MV-4-11 (cell line): ENCODE data around the gene VAMP5.
A peak's percentile ranks its signal among the peaks of the same experiment; 100 is the strongest.
"Not testable (repeated sequence)": the region's sequence is repeated elsewhere in the genome, so short reads cannot be mapped to it uniquely, and the experiment has no call there.

ENCODE experiments used
- DNase-seq: peaks from one replicate; lab custom pipeline; 2025; lab: John Stamatoyannopoulos, UW

The VAMP5 gene

GRCh38 chr2:85584857-85585780 is 888 bp downstream of the VAMP5 start:
- peak; percentile 49 for DNase-seq

GRCh38 chr2:85585781-85586105 is 1.5 kb downstream of the VAMP5 start:
- peak; percentile 75 for DNase-seq

GRCh38 chr2:85588236-85588635 is 4.0 kb downstream of the VAMP5 start:
- DNase-seq, result peak; percentile 35

GRCh38 chr2:85588645-85589044 is 4.4 kb downstream of the VAMP5 start:
- DNase-seq, result no peak

GRCh38 chr2:85589181-85589580 is 5.0 kb downstream of the VAMP5 start:
- no peak for DNase-seq

GRCh38 chr2:85589982-85590791 is 6.0 kb downstream of the VAMP5 start:
- peak; percentile 69 for DNase-seq

- no peak for DNase-seq
Observed at GRCh38 chr2:85590950-85591349, 6.7 kb downstream of the VAMP5 start.

- DNase-seq, result no peak
Observed at GRCh38 chr2:85591563-85591962, 7.3 kb downstream of the VAMP5 start.

GRCh38 chr2:85592299-85592698 is 8.1 kb downstream of the VAMP5 start:
- not testable (repeated sequence) for DNase-seq

GRCh38 chr2:85593023-85593422 is 8.8 kb downstream of the VAMP5 start:
- no peak for DNase-seq

- no peak for DNase-seq
Observed at GRCh38 chr2:85594715-85595300, 10.6 kb downstream of the VAMP5 start.

- peak; percentile 98 for DNase-seq
Observed at GRCh38 chr2:85595301-85596025, 11.2 kb downstream of the VAMP5 start, which contains the start of gene RNF181. TSS of gene RNF181 (plus strand) at chr2:85595745. CDS start at chr2:85595764, 19 bp downstream.

- no peak for DNase-seq
Observed at GRCh38 chr2:85596026-85596333, 11.7 kb downstream of the VAMP5 start.

- no peak for DNase-seq
Observed at GRCh38 chr2:85596486-85597143, 12.4 kb downstream of the VAMP5 start.

- no peak for DNase-seq
Observed at GRCh38 chr2:85597241-85597640, 13.0 kb downstream of the VAMP5 start.

GRCh38 chr2:85598594-85599340 is 14.5 kb downstream of the VAMP5 start:
- no peak for DNase-seq

- DNase-seq, result no peak
Observed at GRCh38 chr2:85599468-85600234, 15.4 kb downstream of the VAMP5 start.

- DNase-seq, result no peak
Observed at GRCh38 chr2:85600235-85600575, 16.0 kb downstream of the VAMP5 start.

- DNase-seq, result no peak
Observed at GRCh38 chr2:85600951-85601770, 16.9 kb downstream of the VAMP5 start.
